ENCODE measurements around the gene DCUN1D2.

The DCUN1D2 gene

GRCh38 chr13:113457510-113457909 is 33.0 kb downstream of the DCUN1D2 start:
- H3K4me3 ChIP-seq (ENCODE audit: low read depth, low read length), result no peak overlapping the region
- no peak for TF ChIP-seq CTCF (IDR thresholded peaks at IDR 0.05; ENCODE audit: insufficient read depth, low read length, missing control alignments)
- no peak for DNase-seq (ENCODE audit: low read depth, low spot score)
- ChIA-PET CTCF (interaction anchor here (1.0 to 4.0 kb wide), 7 partner anchors 8 to 104 kb away, joined by 3 to 22 read pairs (median 5); partner anchors contain the start of gene DCUN1D2), POLR2A (no interaction called here)

- no peak for DNase-seq (ENCODE audit: low read depth, low spot score)
- POLR2A ChIA-PET, result no interaction called here
- no peak overlapping the region for H3K4me3 ChIP-seq (ENCODE audit: low read depth, low read length)
- TF ChIP-seq CTCF (IDR thresholded peaks at IDR 0.05; ENCODE audit: insufficient read depth, low read length, missing control alignments), result no peak
- CTCF ChIA-PET, result interaction anchor here (3.8 to 4.0 kb wide), 2 partner anchors 9 to 106 kb away, joined by 13 to 22 read pairs; no protein-coding TSS in a partner anchor
These were observed 34.3 kb downstream of the DCUN1D2 start for GRCh38 chr13:113456116-113456702.

GRCh38 chr13:113455384-113455783 is 35.1 kb downstream of the DCUN1D2 start:
- no peak overlapping the region for H3K4me3 ChIP-seq (ENCODE audit: low read depth, low read length)
- no peak for TF ChIP-seq CTCF (IDR thresholded peaks at IDR 0.05; ENCODE audit: insufficient read depth, low read length, missing control alignments)
- ChIA-PET CTCF (interaction anchor here (3.8 kb wide), 1 partner anchor 10 kb away, joined by 13 read pairs; no protein-coding TSS in a partner anchor), POLR2A (no interaction called here)
- no peak for DNase-seq (ENCODE audit: low read depth, low spot score)

GRCh38 chr13:113454936-113455335 is 35.6 kb downstream of the DCUN1D2 start:
- CTCF ChIA-PET, result interaction anchor here (1.6 to 3.8 kb wide), 2 partner anchors 11 to 14 kb away, joined by 5 to 13 read pairs; no protein-coding TSS in a partner anchor
- TF ChIP-seq CTCF (IDR thresholded peaks at IDR 0.05; ENCODE audit: insufficient read depth, low read length, missing control alignments), result no peak
- POLR2A ChIA-PET, result no interaction called here
- no peak overlapping the region for H3K4me3 ChIP-seq (ENCODE audit: low read depth, low read length)
- DNase-seq (ENCODE audit: low read depth, low spot score), result no peak

GRCh38 chr13:113452942-113453901 is 37.3 kb downstream of the DCUN1D2 start, which contains the start of gene ADPRHL1:
Gene ADPRHL1, minus strand, starts transcription at chr13:113453488. Its CDS starts 51 bp downstream, at chr13:113453437.
- POLR2A ChIA-PET, result interaction anchor here (0.5 kb wide), 1 partner anchor 418 kb away, joined by 3 read pairs; no protein-coding TSS in a partner anchor

More at GRCh38 chr13:113452942-113453901, 37.3 kb downstream of the DCUN1D2 start, which contains the start of gene ADPRHL1:
- no peak for TF ChIP-seq CTCF (IDR thresholded peaks at IDR 0.05; ENCODE audit: insufficient read depth, low read length, missing control alignments)
- DNase-seq (ENCODE audit: low read depth, low spot score), result no peak
- no peak within 1 kb of the TSS for H3K4me3 ChIP-seq (ENCODE audit: low read depth, low read length)
- CTCF ChIA-PET, result interaction anchor here (0.9 to 5.1 kb wide), 13 partner anchors 10 to 511 kb away, joined by 3 to 24 read pairs (median 5); partner anchors contain the start of gene DCUN1D2
